Stomach (tissue), 4 donors: ENCODE measurements around the gene FAM168B.

Source experiments
- EP300 ChIP-seq: sonication (generic); formaldehyde crosslinking; IDR thresholded peaks from one replicate; pipeline ENCODE4 v1.6.1; 2017; ENCODE audit warnings: antibody characterized with exemption
- POLR2A ChIP-seq, 4 donors: fragments of 450-650 bp; IDR thresholded peaks; one replicate each; pipeline ENCODE4 v1.6.1; 2016; ENCODE audit warnings: antibody characterized with exemption in 4 of 4, control low read depth in 2 of 4, mild to moderate bottlenecking in 1 of 4, moderate library complexity in 1 of 4
- POLR2AphosphoS5 ChIP-seq, 3 donors: sonication (generic); formaldehyde crosslinking; IDR thresholded peaks; one replicate each; pipeline ENCODE4 v1.6.1; 2016; ENCODE audit warnings: antibody characterized with exemption in 3 of 3
- TF ChIP-seq, protein P1 (sequence below), 7 experiments: fragments of 450-650 bp in 4 of 7; fragments of 200-600 bp in 3 of 7; sonication (generic) in 3 of 7; IDR thresholded peaks; one replicate each; pipeline ENCODE4 v1.5.1; 2016 to 2019; ENCODE audit warnings: antibody characterized with exemption in 7 of 7, control low read depth in 2 of 7, mild to moderate bottlenecking in 1 of 7

DNA sequence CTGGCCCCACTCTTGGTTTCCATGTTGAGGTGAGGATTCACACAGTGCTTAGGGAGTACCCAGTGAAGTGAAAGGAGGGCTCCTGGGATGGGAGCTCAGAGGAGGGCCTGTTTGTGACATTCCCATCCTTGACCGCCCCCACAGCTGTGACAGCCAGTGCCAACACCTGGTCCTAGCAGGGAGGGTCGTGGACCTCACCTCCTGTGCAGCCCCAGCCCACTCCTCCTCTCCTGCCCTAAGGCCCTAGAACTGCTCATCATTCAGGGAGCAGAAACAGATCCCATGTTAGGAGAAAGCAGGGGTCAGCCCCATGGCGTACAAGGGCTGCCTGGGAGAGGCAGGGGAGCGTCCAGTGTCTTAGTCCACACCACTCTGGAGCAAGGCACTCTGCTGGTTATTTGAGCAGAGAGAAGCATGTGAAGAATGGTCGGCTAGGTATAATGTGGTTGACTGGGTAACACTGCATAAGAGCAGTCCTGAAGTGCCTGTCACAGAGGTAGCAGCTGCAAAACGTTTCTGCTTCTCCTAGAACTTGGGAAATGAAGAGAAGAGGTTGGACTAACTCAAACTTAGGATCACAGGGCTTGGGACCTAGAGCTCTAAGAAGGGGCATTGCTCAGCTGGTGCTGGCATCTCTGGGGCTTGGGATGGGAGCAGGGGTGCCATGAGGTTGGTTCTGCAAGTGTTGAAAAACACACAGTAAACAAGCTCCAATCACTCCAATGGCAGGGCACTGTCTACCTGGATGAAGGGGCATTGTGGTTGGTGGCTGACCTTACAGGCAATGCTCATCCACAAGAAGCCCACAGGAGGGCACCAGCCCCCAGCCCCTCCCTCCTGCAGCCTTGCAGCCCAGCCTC is 55.6 kb downstream of the FAM168B start:
- TF ChIP-seq, protein P1, sequence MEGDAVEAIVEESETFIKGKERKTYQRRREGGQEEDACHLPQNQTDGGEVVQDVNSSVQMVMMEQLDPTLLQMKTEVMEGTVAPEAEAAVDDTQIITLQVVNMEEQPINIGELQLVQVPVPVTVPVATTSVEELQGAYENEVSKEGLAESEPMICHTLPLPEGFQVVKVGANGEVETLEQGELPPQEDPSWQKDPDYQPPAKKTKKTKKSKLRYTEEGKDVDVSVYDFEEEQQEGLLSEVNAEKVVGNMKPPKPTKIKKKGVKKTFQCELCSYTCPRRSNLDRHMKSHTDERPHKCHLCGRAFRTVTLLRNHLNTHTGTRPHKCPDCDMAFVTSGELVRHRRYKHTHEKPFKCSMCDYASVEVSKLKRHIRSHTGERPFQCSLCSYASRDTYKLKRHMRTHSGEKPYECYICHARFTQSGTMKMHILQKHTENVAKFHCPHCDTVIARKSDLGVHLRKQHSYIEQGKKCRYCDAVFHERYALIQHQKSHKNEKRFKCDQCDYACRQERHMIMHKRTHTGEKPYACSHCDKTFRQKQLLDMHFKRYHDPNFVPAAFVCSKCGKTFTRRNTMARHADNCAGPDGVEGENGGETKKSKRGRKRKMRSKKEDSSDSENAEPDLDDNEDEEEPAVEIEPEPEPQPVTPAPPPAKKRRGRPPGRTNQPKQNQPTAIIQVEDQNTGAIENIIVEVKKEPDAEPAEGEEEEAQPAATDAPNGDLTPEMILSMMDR (IDR thresholded peaks at IDR 0.05): no peak
- TF ChIP-seq POLR2AphosphoS5 (IDR thresholded peaks at IDR 0.05) (no peak), POLR2A (IDR thresholded peaks at IDR 0.05) (no peak), EP300 (no peak)
